Measurements from ENCODE around the gene CCL14.

GRCh38 chr17:35934760-35935159 lies 51.8 kb downstream of the CCL14 start:
- TF ChIP-seq, protein P1, sequence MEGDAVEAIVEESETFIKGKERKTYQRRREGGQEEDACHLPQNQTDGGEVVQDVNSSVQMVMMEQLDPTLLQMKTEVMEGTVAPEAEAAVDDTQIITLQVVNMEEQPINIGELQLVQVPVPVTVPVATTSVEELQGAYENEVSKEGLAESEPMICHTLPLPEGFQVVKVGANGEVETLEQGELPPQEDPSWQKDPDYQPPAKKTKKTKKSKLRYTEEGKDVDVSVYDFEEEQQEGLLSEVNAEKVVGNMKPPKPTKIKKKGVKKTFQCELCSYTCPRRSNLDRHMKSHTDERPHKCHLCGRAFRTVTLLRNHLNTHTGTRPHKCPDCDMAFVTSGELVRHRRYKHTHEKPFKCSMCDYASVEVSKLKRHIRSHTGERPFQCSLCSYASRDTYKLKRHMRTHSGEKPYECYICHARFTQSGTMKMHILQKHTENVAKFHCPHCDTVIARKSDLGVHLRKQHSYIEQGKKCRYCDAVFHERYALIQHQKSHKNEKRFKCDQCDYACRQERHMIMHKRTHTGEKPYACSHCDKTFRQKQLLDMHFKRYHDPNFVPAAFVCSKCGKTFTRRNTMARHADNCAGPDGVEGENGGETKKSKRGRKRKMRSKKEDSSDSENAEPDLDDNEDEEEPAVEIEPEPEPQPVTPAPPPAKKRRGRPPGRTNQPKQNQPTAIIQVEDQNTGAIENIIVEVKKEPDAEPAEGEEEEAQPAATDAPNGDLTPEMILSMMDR (IDR thresholded peaks at IDR 0.05; ENCODE audit: low read depth, low read length, poor library complexity, severe bottlenecking), result no peak
- no peak for TF ChIP-seq EZH2phosphoT487 (IDR thresholded peaks at IDR 0.05; ENCODE audit: borderline replicate concordance, low read length)

All from DOHH2 (cell line).